ENCODE data around the gene TAS1R3.

DNA sequence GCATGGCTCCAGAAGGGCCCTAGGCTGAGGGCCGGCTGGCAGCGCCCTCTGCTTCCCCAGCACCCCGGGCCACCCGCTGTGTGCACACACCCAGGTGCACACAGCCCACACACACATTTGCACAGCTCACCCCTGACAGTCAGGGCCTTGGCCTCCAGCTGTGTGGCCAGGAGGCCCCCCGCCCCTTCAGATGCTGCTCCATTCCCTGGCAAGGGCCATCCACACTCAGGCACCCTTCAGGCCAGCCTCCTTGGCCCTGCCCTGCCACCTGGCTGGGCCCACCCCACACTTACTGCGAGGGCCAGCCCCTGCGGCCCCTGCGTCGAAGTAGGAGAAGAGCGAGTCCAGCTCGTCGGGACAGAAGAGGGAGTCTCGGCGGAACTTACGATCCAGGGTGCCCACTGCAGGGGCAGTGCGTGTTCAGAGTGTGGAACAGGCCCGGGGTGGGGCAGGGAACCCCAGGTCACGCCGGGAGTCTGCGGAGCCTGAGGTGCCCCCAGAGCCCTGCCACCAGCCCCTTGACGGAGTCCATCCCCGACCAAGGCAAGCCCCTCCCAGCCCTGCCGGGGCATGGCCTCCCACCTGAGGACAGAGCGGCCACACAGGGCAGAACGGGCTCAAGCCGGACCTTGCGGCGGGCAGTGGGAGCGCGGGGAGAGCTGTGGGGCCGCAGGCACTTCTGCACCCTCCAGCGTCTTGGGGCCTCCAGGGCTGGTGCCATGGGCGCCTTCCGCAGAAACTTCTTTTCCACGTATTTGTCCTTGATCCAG lies 35.7 kb upstream of the TAS1R3 start:
- TF ChIP-seq, protein P1, sequence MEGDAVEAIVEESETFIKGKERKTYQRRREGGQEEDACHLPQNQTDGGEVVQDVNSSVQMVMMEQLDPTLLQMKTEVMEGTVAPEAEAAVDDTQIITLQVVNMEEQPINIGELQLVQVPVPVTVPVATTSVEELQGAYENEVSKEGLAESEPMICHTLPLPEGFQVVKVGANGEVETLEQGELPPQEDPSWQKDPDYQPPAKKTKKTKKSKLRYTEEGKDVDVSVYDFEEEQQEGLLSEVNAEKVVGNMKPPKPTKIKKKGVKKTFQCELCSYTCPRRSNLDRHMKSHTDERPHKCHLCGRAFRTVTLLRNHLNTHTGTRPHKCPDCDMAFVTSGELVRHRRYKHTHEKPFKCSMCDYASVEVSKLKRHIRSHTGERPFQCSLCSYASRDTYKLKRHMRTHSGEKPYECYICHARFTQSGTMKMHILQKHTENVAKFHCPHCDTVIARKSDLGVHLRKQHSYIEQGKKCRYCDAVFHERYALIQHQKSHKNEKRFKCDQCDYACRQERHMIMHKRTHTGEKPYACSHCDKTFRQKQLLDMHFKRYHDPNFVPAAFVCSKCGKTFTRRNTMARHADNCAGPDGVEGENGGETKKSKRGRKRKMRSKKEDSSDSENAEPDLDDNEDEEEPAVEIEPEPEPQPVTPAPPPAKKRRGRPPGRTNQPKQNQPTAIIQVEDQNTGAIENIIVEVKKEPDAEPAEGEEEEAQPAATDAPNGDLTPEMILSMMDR (conservative IDR thresholded peaks at IDR 0.05 in 1 of 2, IDR thresholded peaks at IDR 0.05 in 1 of 2; ENCODE audit: extremely low read depth in 1 of 2, insufficient read depth in 1 of 2, low read depth in 1 of 2, low read length in 2 of 2): no peak
- TF ChIP-seq EZH2 (IDR thresholded peaks at IDR 0.05; ENCODE audit: borderline replicate concordance, low read length): no peak
